ENCODE measurements around the gene ETV4. TPM values are rescaled to one million over a fixed set of nuclear protein-coding genes. Genes with fewer than 3 reads are reported as not detected.

Gene ETV4
- total RNA-seq, 1 donor from 2014 or later = 63.9 TPM

DNA sequence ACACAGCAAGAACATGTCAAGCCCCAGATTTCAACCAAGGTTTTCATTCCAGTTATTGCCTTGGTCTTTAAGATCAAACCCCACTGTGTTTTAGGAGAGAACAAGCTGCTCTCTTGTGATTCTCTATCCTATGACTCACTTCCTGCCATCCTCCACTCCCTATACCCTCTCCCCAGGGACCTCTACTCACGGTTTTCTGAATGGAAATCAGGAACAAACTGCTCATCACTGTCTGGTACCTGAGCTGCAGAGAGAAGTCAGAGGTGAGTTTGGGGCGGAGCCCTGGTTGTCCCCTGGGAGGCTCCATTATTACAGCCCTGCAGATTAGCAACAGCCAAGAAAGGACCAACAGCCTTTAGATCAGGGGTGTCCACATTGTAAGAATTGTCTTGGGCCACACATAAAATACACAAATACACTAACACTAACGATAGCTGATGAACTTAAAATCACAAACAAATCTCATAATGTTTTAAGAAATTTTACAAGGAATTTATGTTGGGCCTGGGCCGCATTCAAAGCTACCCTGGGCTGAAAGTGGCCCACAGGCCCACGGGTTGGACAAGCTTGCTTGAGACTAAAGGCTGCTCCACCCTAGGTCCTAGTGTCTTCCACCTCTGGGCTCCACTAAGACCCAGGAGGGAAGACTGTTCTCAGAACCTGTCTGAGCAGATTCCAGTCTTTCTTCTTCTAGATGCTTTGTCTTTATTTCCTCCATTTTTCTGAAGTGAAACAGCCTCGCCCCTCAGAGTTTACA lies 9.7 kb downstream of the ETV4 start:
- DNase-seq (ENCODE audit: low read depth) = no peak
- TF ChIP-seq, protein P1, sequence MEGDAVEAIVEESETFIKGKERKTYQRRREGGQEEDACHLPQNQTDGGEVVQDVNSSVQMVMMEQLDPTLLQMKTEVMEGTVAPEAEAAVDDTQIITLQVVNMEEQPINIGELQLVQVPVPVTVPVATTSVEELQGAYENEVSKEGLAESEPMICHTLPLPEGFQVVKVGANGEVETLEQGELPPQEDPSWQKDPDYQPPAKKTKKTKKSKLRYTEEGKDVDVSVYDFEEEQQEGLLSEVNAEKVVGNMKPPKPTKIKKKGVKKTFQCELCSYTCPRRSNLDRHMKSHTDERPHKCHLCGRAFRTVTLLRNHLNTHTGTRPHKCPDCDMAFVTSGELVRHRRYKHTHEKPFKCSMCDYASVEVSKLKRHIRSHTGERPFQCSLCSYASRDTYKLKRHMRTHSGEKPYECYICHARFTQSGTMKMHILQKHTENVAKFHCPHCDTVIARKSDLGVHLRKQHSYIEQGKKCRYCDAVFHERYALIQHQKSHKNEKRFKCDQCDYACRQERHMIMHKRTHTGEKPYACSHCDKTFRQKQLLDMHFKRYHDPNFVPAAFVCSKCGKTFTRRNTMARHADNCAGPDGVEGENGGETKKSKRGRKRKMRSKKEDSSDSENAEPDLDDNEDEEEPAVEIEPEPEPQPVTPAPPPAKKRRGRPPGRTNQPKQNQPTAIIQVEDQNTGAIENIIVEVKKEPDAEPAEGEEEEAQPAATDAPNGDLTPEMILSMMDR (conservative IDR thresholded peaks at IDR 0.05; ENCODE audit: low read depth, low read length) = no peak
- no peak overlapping the region for H3K4me3 ChIP-seq (ENCODE audit: low read depth, low read length)

DNA sequence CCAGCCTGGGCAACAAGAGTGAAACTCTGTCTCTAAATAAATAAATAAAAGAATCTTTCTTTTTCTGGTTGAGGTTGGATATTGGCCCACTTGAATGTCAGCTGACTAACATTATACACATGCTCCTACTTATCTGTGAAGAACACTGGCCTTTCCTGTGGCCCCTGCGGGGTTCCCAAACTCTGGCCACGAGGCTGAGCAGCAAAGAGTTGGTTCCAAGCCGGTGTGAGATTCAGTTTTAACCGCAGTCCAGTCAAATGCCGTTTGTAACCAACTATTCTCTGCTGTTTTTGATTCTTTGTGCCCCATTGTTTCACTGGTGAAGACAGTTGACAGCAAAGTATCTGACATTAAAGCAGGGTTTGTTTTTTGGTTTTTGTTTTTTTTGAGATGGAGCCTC lies 11.2 kb downstream of the ETV4 start:
- H3K4me3 ChIP-seq (ENCODE audit: low read depth, low read length) = no peak overlapping the region
- TF ChIP-seq, protein P1 (conservative IDR thresholded peaks at IDR 0.05; ENCODE audit: low read depth, low read length) = no peak
- no peak for DNase-seq (ENCODE audit: low read depth)

DNA sequence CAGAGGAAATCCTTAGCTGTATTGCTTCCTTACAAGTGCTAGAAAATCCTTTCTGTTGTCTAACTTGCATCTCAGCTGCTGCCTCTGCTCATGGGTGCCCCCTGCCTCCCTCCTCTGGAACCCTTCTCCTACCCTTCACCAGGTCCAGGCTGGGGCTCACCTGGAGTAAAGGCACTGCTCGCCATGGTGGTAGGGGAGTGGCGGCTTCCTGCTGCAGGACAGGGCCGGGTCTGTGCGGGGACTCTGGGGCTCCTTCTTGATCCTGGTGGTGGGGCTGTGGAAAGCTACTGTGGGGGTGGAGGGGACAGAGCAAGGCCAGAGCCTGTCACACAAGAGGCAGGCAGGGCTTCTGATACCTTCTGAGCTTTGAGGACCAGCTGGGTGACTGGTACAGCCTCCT lies 12.4 kb downstream of the ETV4 start:
- no peak overlapping the region for H3K4me3 ChIP-seq (ENCODE audit: low read depth, low read length)
- TF ChIP-seq, protein P1 (conservative IDR thresholded peaks at IDR 0.05; ENCODE audit: low read depth, low read length) = peak; percentile 6
- no peak for DNase-seq (ENCODE audit: low read depth)

DNA sequence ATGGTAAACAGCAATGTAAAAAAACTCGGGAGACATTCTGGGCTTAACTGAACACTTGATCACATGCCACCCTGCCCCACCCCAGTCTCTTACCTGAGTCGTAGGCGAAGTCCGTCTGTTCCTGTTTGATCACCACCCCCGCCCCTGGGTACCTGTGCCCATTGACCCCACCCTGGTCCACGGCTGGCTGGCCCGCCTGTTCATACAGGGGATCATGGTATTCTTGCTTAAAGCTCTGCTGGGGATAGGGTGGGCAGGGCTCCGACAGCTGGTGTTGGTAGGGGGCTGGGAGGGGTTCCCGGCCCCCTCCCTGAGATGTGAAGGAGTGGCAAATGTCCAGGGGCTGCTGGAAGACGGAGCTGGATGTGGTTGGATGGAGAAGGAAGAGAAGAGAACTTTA lies 13.6 kb downstream of the ETV4 start:
- TF ChIP-seq, protein P1 (conservative IDR thresholded peaks at IDR 0.05; ENCODE audit: low read depth, low read length) = no peak
- no peak for DNase-seq (ENCODE audit: low read depth)
- H3K4me3 ChIP-seq (ENCODE audit: low read depth, low read length) = no peak overlapping the region

DNA sequence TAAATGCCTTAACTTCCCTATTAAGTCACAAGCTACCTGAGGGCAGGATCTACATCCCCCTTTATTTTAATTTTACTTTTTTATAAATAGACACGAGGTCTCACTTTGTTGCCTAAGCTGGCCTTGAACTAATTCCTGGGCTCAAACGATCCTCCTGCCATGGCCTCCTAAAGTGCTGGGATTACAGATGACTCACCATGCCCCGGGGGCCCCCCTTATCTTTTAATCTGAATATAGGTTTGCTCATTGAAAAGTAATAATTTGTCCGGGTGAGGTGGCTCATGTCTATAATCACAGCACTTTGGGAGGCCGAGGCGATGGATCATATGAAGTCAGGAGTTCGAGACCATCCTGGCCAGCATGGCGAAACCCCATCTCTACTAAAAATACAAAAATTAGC lies 14.2 kb downstream of the ETV4 start:
- TF ChIP-seq, protein P1 (conservative IDR thresholded peaks at IDR 0.05; ENCODE audit: low read depth, low read length) = no peak
- DNase-seq (ENCODE audit: low read depth) = no peak
- no peak overlapping the region for H3K4me3 ChIP-seq (ENCODE audit: low read depth, low read length)

DNA sequence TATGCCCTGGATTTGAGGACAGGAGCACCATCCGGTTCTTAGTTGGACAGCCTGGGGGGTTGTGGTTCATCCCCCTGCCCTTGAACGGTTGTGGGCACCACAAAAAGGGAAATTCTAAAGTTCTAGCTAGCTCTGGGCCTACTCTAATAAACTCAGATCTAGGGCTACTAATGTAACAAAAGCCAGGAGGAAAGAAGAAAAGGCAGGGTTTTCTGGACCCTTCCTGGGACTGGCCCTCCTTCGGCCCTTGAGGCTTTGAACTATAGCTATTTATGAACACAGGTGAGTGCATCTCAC lies 15.1 kb downstream of the ETV4 start:
- H3K4me3 ChIP-seq (ENCODE audit: low read depth, low read length) = no peak overlapping the region
- TF ChIP-seq, protein P1 (conservative IDR thresholded peaks at IDR 0.05; ENCODE audit: low read depth, low read length) = no peak

More for the DNA sequence above, 15.1 kb downstream of the ETV4 start:
- DNase-seq (ENCODE audit: low read depth) = no peak
